GM21528 (cell line): ENCODE results near the gene GNRHR.
A peak's percentile ranks its signal among the peaks of the same experiment; 100 is the strongest.

Experiments
- ATAC-seq: cut with Tn5 transposase; IDR thresholded peaks from one replicate; pipeline ENCODE4 v1.9.1; 2021; ENCODE audit warnings: mild to moderate bottlenecking, moderate library complexity; ENCODE audit not compliant: unreplicated experiment, low FRiP score

Gene GNRHR

DNA sequence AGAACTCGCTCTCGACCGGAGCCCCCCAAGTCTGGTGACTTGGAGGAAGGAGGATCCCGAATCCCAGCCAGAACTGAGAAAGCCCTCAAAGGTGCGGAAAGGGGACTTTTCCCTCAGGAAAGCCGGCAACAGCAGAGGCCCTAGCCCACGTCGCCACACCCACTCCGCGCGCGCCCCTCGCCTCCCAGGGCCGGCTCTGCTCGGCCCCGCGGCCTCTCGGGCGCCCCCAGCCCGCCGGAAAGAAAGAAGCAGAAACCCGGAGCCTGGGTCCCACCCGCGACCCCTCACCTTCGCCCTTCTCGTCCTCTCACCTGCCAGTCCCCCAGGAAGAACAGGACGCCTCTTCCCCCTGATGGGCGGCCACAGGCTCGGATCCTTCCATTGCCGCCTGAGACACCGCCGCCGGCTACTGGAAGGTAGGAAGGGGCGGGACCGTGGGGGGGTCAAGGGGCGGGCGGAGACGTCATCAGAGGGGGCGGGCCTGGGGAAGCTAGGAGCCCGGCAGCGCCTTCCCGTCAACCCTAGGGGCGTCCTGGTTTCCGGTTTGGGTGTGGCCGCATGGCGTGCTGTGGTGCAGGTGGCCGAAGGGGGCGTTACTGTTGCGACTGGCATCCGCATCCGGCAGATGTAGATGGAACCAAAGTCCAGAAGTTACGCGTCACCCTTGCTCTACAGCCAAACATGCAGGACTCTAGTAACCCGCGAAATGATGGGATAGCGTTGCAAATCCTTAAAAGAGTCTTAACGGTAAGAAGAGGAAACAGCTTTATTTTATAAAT is 53.3 kb downstream of the GNRHR start, which contains the start of gene UBA6:
Gene UBA6 (minus strand): TSS at position 418 of the 779 bp plus-strand sequence. CDS start 36 bp downstream, at position 382.
- ATAC-seq, result peak; percentile 99

DNA sequence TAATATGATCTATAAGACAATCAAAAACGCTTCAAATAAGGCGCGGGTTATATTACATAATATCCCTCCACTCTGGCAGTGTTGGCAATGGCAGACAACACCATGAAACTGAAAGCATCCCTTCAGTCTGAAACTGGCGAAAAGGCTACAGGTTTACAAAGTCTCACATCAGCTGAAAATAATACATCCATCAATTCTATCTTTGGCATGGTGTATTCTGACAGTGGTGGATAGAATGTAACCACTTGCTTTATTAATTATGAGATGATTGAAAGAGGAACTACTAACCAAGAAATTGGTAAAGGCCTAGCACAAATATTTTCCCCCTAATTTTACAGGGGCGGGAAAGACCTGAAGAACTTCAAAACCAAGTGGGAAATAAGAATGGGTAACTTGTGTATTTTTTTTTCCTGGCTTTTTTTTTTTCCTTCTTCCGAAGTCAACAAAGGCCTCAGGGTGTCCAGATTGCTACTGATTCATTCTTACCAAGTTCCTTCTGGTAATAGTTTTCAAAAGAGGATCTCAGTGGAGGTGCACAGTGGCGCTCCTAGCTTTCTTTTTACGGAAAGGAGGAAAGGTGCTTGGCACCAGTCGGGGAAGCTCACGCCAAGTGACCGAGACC is 54.0 kb downstream of the GNRHR start:
- ATAC-seq, result no peak

DNA sequence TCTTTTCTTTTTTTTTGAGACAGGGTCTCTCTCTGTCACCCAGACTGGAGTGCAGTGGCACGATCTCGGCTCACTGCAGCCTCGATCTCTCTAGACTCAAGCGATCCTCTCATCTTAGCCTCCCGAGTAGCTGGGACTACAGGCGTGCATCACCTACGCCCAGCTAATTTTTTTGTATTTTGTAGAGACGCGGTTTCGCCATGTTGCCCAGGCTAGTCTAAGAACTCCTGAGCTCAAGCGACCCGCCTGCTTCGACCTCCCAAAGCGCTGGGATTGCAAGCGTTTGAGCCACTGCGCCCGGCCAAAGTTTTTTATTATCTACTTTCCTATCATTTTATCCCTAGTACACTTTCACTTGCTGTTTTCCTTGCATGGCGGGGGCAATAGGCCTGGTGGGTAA is 54.6 kb downstream of the GNRHR start:
- ATAC-seq, result no peak

DNA sequence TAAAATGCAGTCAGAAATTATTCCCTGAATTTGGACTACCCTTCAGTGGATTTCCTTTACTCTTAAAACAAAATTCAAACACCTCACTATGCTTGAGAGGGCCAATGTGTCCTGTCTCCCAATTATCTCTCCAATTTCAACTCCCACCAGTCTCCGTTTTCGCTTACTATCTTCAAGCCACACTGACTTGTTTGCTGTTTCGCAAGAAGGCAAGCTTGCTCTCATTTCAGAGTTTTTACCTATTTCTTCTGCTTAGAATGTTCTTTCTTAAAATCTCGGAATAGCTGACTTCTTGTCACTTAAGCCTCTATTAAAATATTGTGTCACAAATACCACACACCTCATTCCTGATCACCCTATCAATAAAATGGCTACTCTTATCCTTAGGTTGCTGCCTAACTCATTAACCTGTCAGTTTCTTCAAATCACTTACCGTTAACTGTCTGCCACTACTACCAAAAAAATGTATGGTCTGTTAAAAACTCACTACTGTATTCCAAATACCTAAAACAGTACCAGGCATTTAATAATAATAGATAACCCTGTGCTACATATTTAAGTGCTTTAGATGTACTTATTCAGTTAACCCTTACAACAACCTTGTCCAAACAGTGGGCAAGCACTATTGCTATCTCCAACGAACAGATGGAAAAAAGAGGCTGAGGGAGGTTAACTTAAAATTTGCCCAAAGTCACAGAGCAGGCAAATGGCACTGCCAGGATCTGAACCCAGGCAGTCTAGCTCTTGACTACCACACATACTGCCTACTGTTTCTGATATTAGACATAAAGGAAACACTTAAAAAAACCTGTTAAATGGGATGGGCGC is 56.1 kb downstream of the GNRHR start:
- ATAC-seq, result no peak

DNA sequence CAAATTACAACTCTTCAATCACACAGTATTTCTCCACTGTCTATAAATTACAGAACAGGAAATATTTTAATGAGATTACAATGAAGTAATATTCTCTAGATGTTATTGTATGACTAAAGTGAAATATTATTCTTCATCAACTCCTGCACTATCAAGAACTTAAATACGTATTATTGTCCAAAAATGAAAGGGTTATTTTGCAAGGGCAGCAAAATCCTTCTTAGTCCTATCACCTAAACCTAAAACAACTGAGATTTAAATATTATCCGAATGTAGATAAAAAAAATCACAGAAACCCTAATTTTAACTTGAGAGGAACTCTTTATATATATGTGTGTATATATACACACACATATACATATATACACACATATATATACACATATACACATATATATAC is 58.1 kb downstream of the GNRHR start:
- ATAC-seq, result no peak

DNA sequence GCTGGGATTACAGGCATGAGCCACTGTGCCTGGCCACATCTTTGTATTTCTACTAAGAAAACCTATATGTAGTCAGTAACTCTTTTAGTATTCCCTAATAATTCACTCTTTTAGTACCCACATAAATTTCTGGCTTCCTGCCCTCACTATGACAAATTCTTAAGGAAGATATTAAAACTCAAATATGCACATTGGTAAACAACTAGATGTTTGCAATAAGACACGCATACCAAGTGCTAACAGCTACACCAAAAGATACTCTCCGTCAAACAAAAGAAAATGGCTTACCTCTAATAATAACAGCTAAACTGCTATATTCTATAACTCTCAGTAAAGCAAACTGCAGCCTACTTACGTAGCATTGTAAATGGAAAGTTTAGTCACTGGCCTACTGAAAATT is 59.5 kb downstream of the GNRHR start:
- no peak for ATAC-seq

DNA sequence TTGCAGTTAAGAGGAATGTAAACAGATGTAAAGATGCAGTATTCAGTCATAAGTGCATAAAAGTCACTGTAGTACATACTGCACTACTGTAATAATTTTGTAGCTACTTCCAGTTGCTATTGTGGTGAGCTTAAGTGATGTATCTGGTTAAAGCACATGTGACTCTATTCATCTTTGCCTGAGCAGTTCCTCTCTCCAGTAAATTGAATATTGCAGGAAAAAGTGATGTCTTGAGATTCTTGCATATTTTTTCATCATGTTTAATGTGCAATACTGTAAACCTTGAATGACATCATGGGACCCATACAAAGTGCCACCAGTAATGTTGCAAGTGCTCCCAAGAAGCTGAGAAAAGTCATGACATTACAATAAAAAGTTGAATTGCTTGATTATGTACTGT is 62.9 kb downstream of the GNRHR start:
- no peak for ATAC-seq
